Right ventricle myocardium superior (tissue), 1 donor: ENCODE measurements around the gene GALNT9. TPM values are rescaled to one million over a fixed set of nuclear protein-coding genes. Genes with fewer than 3 reads are reported as not detected.

Experiments
- ATAC-seq: fragments of 200-7000 bp; cut with Tn5 transposase; one replicate; pipeline ENCODE4 v1.9.1; 2020; ENCODE audit warnings: mild to moderate bottlenecking; ENCODE audit not compliant: poor library complexity
- DNase-seq: peaks from one replicate; pipeline ENCODE4 v3.0.0-alpha.2; 2020
- intact Hi-C: fragments of 100-400 bp; cut with DNase I; formaldehyde crosslinking; loops from one replicate; pipeline ENCODE4 v1.11.2; 2022
- total RNA-seq: library from RNA; stranded (reverse); fragmentation: NEBNext Ultra II Directional; extraction: Animal tissue kit (Norgen Biotek cat#: 25700); gene quantifications from one replicate; pipeline ENCODE4 v1.2.1, GENCODE V29; 2021
- donor health status: DM: no; HTN: yes; CAD: no; lungs with severe emphysema.

Gene GALNT9
- total RNA-seq, 1 donor from 2014 or later: not detected

GRCh38 chr12:132333273-132333672, 3.9 kb upstream of the GALNT9 start:
- no peak for DNase-seq
- intact Hi-C loops: no loop called here
- no peak for ATAC-seq

DNA sequence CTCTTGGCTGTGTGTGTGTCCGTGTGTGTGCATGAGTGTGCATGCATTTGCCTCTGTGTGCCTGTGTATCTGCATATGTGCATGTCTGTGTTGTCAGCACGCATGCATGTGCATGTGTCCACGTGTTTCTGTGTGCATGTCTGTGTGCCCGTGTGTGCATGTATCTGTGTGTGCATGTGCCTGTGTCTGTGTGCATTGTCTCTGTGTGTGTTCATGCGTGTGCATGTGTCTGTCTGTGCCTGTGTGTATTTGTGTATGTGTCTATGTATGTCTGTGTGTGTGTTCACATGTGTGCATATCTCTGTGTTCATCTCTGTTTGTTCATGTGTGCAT, 1.1 kb upstream of the GALNT9 start:
- intact Hi-C loops: no loop called here
- no peak for ATAC-seq
- DNase-seq: no peak

DNA sequence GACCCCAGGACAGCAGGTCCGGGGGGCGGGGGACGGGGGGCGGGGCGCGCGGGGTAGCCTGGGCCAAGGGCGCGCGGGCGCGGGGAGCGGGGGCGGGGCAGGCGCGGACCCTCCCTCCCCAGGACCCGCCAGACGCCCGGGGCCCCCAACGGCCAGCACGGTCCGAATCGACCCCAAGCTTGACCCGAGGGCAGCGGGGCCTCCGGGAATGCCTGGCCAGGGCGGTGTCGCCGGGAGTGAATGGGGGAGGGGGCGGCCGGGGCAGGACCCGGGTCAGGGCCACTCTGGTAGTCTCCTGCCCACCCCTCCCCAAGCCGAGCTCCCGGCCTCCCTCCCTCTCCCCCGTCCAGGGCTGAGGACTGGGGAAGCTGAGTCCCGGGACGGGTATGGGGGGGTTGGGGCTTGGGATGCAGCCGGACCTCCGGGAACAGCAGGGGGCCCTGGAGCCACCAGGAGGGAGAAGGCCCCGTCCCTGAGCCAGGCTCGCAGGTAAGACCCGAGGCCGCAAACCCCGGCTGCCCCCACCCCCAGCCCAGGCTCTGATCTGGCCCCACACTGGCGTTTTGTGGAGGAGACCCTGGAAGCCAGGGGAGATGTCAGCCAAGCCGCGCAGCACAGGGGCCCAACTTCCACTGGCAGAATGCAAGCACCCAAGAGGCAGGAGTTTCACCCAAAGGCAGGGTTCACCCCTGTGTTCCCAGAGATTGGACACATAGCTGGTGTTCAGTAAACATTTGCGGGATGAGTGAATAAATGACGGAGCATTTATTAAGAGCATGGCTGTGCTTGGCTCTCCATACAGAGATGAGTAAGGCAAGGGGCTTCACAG, 545 bp upstream of the GALNT9 start:
- intact Hi-C loops: no loop called here
- ATAC-seq: no peak
- no peak for DNase-seq

- DNase-seq: no peak
- intact Hi-C loops: no loop called here
- no peak for ATAC-seq
These were observed 933 bp downstream of the GALNT9 start for GRCh38 chr12:132328282-132329029.

DNA sequence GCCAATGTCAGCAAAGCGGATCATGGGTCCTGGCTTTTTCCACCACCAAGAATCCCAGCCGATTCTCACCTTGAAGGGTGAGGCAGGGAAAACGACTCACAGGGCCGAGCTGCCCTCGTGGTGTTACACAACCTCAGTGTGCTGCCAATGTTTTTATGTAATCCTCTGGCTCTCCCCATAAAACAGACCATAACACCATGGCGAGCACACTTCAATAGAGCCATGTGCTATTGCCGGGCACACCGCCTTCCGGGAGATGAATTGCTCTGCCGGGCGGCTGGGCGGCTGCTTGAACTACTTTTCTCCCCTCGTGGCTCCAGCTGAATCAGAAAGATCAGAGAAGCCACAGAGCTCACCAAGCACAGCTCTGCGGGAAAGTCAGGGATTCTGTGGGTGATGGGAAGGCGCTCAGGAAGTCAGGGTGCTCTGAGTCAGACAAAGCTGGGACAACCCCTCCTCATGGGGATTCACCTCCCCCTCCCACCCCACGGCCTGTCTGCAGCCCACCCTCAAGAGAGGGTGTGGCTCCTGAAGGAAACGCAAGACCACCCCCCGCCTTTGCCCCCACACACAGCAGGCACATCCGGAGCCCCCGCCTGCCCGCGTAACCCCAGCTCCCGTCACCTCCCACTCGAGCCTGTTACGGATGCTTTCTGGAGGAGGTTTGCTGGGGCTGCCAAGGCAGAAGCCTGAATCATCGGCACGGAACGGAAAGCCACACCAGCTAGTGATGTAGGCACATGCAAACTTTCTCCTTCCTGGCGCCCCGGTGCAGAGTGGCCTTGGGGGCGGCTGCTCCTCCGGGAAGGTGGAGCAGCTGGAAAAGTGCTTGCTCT, 1.8 kb downstream of the GALNT9 start:
- ATAC-seq (peak; percentile 73), DNase-seq (peak; percentile 55)

DNA sequence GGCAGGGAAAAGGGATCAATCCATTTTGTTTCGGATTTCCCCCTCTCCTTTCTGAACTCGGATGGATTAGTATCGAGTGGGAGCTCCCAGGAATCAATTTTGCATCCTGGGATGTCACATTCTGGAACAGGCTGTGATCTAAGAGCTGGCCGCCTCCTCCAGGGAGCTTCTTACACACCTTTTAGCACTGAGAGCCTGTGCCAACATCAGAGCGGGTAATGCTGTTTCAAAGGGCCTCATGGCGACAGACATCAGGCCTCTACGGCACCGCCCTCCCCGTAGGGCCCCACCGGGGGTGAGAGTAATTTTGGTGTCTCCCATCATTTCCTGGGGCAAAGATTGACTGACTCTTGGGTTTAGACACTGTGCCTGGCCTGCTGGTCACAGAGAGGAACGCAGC, 2.7 kb downstream of the GALNT9 start:
- ATAC-seq: no peak
- intact Hi-C loops: no loop called here
- DNase-seq: no peak

More for the DNA sequence above, 1.8 kb downstream of the GALNT9 start:
- intact Hi-C loops: no loop called here

GRCh38 chr12:132325733-132326130, 3.7 kb downstream of the GALNT9 start:
- ATAC-seq (no peak), DNase-seq (no peak)
- intact Hi-C loops: no loop called here

DNA sequence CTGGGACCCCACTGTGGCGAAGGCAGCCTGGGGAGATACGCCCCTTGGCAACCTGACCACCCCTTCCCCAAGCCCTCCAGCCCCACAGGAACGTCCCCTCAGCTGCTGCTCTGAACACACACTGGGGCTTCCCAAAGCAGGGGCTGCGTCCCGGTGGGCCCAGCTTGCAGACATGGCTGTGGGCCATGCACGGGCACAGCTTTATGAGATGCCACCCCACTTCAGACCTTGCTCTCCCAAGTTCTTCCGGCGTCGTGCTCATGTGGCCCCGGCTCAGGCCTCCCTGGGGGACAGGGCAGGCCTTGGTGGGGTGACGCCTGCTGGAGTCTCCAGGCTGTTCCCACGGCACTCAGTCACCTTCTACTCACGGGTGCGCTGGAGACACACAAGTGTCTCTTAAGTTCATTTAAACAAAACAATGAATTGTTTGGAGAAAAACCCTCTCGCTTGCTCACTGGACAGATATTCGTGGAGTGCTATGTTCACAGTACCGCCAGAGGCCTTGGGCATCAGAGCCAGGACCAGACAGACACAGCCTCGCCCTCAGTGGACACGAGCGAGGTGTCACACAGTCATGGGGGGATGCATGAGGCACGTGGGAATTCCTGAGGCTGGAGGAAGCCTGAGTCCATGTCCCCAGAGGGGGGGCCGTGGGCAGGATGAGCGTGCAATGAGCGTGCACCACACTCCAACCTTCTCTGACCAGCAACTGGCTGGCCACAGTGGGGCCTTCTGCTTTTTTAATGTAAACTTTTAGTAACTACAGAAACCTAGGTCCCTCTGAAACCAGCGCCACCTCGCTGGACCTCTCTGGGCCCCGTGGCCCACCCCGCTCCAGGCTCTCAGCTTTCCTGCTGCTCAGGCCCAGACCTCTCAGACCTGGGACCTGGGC, 4.3 kb downstream of the GALNT9 start:
- intact Hi-C loops: no loop called here
- DNase-seq: no peak

DNA sequence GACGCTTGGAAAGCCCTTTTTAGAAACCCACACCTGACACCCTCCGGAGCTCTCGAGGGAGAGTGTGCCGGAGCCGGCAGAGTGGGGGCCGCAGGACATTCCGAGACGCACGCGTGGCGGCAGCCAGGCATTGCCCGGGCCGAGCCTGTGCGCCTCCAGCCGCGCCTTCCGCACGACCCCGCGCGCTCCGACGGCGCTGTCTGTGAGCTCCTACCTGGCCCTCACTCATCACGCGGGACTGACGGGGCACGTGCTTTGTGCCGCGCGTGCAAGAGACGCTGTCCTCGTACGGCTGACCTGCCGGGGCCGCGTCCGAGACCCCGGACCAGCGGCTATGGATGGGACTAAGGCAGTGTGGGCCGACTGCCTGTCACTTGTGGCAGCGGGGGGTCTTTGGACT, 5.2 kb downstream of the GALNT9 start:
- intact Hi-C loops: no loop called here
- no peak for ATAC-seq
- DNase-seq: no peak

More for the DNA sequence above, 4.3 kb downstream of the GALNT9 start:
- no peak for ATAC-seq

DNA sequence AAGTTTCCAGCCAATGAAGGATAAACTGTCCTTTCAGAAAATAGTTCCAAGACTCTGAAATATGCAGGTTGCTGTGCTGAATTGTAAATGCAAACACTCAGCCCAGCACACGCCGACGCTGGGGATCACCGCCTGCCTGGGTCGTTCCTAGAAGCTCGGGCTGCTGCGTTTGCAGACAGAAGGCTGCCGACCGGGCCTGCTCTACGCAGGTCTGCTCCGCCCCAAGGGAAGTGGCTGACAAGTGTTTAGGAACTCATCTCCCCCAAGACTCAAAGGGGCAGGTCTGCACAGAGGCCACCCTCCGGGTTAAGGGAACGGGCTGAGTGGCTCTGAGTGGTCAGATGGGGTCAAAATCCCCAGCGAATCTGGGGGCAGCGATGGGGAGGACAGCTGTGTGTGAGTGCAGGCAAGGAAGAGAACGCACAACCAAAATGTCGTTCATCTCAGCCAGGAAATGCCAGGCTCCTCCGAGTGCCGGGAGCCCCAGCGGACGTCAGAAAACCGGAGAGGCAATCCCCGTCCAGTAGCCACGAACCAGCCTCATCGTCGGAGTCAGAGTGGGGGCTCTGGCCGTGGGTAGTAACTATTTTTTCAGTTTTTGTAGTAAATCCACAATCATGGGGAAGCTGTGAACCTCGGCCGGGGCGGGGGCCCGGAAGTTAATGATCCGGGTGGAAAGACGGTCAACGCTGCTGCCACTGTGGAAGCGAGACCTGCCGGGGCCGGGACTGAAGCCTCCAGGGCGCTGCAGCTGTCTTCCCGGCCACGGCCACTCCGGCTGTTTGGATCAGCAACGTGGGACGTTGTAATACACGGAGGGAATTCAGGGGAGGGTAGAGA, 6.0 kb downstream of the GALNT9 start:
- ATAC-seq (no peak), DNase-seq (peak; percentile 30)
- intact Hi-C loops: no loop called here

DNA sequence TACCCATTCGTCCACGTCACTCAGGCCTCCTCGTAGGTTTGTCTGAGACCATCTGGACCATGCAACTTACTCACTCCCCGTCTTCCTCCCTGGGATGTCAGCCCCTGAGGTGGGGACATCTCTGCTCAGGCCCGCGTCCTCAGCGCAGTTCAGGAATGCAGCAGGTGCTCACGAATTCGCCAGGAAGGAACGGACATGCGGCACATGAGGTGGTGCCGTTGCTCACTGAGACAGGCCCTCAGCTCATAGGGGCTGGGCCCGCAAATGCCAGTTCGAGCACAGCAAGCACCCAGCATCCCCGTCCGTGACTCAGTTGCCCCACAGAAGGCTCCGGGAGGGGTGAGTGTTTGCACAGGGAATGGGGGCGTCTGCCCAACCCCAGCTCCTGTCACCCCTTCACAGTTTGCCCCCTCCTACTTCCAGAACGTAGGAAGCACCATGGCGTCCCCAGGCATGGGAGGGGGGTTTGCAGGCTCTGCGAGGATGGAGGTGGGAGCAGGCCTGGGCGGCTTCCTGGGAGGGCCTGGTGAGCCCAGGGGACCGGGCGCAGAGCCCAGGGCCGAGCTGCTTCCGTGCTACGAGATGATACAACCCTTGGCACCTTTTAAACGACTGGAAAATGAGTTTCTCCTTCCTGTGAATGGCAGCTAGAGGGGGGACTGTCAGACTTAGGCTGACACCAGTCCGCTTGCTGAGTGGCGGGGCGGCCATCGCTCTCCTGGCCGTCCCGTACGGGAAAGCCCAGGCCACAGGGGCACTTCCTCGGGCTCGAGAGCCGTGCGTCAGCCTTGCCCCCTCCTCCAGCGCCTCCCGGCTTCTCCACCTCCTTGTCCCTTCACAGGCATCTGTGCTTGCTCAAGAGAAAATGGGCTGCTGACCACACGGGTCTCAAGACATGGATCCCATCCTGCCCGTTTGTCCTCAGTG, 6.9 kb downstream of the GALNT9 start:
- DNase-seq (peak; percentile 20), ATAC-seq (no peak)
- intact Hi-C loops: no loop called here

- DNase-seq (peak; percentile 28), ATAC-seq (no peak)
- intact Hi-C loops: no loop called here
These were observed 7.9 kb downstream of the GALNT9 start for GRCh38 chr12:132321321-132322118.

GRCh38 chr12:132320767-132321211, 8.6 kb downstream of the GALNT9 start:
- peak; percentile 23 for DNase-seq
- no peak for ATAC-seq
- intact Hi-C loops: no loop called here

DNA sequence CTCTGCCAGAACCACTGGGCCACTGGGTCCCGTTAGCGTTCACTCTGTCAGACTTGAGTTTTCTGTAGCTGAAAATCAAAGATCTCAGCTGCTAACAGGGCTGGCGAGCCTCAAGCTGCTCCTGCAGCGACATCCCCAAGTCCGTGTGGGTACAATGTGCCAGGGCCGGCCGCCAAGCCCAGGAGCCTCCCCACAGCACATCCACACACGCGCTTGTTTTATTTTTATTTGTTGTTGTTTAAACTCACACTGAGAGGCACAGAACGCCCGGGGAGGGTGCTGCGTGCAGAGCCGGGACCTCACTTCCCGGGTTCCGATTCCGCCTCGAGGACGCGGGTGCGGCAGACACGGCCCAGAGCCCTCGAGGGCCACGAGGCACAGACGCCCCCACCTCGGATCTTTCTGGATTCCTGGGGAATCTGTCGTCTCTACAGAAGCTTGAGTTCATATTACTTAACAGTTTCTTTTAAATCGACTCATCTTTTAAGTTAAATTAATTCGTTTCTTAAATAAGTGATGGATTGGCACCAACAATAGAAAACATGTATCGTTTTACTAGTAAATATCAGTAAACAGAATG, 9.3 kb downstream of the GALNT9 start:
- ATAC-seq (no peak), DNase-seq (peak; percentile 24)
- intact Hi-C loops: no loop called here

GRCh38 chr12:132319359-132319950, 9.9 kb downstream of the GALNT9 start:
- peak; percentile 38 for DNase-seq
- intact Hi-C loops: no loop called here
- no peak for ATAC-seq
